Measurements from ENCODE around the gene SORCS1.
"Not testable (repeated sequence)": the region's sequence is repeated elsewhere in the genome, so short reads cannot be mapped to it uniquely, and the experiment has no call there.

Gene SORCS1

DNA sequence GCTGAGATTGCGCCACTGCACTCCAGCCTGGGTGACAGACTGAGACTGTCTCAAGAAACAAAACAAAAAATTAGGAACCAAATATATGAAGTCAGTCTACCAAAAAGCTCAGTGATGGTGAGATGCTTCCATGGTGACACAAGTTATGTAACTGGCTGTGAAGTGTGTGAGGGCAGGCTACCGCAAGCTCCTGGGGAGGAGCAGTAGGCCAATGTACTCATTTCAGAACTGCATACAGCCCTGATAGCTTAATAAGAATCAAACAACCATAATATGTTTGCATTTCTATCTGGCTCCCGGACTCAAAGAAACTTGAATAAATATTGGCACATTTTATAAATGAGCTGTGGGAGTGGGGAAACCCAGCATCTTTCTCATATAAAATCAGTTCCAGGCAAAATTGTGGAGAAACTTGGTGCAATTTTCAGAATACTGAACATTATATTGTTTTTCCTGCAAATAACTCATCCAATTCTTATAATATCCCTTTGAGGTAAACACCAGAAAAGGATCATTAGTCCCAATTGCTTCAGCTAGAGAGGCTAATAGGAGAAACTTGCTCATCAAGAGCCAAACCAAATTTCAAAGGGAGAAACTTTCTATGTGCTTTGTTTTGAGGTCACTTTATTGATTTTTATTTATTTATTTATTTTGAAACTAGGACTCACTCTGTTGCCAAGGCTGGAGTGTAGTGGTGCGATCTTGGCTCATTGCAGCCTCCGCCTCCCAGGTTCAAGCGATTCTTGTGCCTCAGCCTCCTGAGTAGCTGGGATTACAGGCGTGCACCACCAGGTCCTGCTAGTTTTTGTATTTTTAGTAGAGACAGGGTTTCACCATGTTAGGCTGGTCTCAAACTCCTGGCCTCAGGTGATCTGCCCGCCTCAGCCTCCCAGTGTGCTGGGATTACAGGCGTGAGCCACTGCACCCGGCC, 127.0 kb downstream of the SORCS1 start:
- FAIRE-seq: no peak

DNA sequence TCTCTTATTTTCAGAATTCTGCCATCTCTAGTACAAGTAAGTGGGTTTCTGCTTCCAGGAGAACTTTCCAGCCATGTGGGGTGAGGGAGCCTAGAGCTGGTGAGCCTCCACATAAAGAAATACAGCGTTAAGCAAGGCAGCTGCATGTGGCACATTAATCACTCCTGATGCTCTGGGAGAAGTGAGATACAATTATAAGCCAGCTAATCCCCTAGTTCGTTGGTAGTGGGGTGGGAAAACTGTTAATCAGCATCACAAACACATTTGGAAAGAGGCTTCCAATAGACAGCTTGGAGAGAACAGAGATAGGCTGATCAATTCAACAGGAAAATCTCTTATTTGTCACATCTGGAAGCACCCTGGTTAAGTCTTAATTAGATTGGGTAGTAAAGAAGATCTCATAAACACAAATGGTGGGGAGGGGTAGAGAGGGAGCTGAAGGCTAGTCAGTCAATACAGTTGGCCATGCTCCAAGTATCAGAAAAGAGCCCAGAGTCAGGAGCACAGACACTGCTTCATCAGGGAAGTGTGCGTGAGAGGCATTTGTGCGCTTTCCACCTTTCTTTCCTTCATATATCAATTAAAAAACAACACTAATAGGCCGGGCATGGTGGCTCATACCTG, 130.6 kb downstream of the SORCS1 start:
- no peak for FAIRE-seq

DNA sequence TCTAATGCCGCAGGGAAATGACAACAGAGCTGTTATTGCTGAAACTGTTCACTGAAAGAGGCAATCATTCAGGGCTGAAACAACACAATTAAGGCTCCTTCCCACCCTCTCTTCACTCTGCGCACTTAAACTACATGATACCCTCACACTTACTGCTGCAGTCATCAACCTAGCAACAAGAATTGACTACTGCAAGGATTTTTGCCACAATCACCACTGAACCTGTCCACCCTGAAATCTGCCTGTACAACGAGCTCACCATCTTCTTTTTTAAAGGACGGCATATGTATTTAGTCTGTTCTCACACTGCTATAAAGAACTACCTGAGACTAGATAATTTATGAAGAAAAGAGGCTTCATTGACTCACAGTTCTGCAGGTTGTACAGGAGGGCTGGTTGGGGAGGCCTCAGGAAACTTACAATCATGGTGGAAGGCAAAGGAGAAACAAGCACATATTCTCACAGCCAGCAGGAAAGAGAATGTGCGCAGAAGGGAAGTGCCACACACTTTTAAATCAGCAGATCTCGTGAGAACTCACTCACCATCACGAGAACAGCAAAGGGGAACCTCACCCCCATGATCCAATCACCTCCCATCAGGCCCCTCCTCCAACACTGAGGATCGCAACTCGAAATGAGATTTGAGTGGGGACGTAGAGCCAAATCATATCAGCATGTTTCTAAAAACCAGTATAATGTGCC, 131.7 kb downstream of the SORCS1 start:
- no peak for FAIRE-seq

DNA sequence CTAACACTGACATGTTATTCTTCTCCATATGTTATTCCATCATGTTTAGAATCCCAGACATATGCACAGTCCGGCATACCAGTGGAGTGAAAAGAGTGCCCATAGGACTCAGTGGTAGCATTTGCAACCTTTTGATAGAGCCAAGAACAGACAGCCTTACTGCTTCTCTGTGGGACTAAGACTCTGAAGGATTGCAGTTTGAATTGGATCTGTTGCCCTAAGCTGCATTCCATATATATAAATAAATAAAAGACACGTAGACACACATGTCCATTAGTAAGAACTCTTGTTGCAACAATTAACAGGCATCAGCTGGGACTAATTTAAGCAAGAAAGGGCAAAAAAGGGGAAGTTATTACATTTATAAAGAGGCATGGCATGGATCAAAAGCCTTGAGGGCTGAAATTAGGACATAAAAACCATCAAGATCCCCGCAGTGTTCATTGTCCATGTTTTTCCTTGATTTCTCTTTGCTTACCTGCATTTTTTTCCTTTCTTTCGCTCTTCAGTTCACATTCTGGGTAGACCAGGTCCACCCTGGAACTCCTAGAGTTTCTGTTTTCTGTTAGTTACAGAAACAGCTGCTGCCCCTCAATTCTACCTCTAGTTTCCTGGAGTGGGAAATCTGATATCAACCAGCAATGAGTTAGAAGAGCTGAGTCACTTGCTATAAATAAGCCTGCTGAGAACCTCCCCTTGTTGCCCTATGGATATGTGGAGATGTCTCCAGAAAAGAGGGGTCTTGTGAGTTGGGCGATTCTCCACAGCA, 132.4 kb downstream of the SORCS1 start:
- no peak for FAIRE-seq

DNA sequence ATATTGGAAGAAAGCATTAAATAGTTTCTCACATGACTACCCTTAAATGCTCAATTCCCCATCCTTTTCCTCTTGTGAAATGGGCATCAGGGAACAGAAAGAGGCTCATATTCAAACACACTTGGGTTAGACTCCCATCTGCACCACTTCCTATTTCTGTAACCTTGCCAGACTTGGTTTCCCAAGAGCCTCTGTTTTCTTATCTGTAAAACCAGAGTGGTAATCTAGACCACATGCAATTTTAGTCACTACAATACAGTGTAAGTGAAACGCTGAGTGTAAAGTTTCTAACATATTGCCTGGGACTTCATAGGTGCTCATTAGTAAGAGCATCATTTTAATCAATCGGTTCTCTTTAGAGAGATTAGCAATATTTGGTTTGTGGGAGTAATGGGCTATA, 136.3 kb downstream of the SORCS1 start:
- FAIRE-seq: no peak

DNA sequence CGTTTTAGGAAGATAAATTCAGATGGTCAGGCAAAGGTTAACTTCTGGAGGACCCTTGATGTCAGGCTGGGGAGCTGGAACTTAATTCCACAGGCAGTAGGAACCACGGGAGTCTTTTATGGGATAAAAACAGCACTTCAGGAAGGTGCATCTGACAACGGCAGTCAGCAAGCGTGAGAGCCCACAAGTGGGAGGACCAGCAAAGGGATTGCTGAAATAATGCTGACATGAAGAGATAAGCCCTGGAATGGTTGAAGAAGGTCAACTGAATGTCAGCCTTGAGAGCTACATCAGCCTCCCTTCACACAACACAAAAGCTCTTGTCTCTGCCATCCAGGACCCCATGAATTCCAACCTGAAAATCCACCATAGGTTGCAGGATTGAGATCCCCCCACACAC, 138.8 kb downstream of the SORCS1 start:
- FAIRE-seq: no peak

DNA sequence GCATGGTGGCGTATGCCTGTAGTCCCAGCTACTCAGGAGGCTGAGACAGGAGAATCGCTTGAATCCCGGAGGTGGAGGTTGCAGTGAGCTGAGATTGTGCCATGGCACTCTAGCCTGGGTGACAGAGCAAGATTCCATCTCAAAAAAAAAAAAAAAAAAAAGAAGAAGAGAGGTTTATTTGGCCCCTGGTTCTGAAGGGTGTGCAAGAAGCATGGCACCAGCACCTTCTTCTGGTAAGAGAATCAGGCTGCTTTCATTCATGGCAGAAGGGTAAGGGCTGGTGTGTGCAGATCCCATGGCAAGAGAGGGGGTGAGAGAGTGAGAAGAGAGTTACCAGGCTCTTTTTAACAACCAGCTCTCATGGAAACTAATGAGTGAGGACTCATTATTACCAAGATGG, 140.5 kb downstream of the SORCS1 start:
- FAIRE-seq: not testable (repeated sequence)

DNA sequence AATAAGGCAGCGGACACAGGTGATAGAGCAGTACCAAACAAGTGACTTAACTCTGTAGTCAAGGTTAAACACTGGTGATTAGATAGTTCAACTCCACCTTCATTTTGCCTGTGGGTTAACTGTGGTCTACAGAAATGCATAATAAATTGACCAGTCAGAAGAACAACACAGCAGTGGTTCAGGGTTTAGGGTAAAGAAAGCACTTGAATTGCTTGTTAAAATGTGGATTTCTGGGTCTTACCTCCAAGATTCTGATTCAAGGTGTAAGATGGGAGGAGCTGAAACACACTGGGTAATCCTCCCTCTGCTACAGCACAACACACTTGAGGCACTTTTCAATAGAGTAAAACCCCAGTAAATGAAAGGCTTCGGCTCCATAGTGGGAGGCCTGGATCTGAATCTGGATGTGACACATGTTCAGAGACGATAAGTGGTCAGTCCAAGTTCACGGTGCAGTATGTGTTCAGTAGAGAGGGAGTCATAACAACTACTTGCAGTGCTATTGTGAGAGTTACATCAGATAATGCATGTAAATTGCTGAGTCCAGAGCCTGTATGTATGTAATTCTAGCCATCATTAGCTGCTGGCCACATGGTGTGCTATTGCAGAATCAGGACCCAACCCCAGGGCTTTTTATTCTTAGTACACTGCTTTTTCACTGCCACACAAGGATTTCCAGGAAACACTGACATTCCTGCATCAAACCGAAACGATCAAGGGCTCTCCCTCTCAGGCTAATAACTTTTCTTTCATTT, 141.7 kb downstream of the SORCS1 start:
- no peak for FAIRE-seq

DNA sequence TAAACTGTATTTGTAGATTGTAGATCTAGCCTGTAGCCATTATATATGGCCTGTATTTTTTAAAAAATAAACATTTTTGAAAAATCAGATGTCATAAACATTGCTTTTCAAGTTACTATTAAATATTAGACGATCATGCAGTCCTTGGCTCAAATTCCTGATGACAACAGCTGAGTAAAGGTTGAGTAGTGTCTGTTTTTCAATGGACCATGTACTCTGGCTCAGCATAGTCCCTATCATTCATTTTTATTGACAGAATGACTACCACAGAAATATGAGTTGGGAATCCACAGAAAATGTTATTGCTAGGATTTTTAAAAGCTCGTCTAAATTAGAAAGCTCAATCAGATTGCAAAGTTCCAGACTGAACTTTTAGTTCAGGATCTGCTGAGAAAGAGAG, 145.4 kb downstream of the SORCS1 start:
- FAIRE-seq: no peak

DNA sequence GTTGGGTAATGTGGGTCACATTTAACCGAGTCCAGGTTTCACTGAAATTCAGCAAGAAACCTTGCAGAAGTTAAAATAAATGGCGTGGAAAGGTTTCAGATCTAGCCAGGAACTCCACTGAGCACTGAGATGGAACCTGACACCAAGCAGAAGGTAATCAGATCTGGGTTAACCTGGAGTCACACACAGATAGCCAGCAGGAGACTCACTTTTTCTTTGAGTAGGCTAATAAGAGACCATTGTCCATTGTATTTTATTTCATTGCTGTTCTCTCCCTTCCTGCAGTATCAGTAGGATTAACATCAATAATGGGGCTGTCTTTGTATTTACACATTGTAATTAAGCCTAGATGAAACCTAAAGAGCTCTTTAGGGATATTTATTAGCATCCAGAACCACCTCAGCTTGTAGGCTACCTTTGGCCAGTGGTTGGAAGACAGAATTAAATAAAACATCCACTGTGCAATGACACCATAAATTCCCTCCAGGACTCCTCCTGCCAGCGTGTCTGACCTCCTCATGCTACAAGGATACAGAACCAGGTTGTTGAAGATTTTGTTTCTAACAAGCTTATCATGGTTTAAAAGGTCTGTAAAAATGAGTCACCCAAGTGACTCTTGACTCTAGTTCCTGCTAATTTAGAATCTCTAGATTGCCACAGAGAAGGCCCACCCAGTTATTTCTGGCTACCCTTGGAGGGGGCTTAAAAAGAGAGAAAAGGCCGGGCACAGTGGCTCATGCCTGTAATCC, 151.1 kb downstream of the SORCS1 start:
- FAIRE-seq: no peak

DNA sequence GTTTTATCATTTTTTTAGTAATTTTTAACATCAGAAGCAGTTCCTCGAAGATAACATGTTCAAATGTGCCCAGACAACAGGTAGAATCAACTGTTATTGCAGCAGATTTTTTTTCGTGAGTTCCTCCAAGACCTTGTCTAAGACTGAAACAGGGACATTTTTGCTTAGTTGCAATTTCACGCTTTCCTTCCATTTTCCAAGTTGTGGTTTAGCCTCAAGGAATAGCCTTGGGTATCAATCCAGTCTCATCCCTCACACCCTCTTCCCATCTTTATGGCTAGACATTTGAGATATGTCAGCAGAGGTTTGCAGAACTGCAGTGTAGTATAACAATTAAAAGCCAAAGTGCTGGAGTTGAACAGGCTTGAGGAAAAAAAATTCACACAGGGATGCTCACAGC, 152.5 kb downstream of the SORCS1 start:
- no peak for FAIRE-seq

DNA sequence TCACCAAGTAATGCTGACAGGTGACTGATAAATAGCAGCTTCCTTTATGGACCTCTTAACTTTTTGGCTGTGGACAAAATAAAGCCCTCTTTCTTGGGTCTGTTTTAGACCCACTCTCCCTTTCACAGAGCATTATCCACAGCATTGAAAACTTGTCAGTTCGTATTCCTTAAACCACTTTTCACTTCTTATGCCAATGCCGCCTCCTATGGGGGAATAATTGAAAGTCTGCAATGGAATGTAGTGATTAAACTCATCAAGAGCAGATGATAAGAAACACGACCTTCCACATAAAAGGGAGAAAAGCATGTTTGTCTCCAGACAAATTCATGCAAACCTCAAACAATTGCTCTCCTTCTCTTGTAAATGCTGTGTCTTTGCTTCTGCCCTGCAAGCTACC, 153.4 kb downstream of the SORCS1 start:
- no peak for FAIRE-seq

DNA sequence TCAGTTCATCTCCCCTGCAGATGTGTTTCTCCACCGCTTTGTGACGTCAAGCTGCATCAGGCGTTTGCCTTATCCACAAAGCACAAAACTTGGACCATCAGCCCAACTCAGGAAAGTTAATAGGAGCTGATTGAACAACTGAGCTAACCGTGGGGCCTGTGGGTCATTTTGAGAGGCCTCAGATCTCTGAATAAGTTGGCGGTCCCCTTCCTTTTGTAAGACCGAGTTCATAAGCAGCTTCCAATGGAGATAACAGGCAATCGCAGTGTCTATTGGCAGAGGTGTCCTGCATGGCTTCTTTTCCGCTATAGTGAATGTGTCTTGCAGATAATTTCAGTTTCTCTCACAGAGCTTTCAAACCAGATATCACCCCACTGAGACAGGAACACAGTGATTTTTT, 154.0 kb downstream of the SORCS1 start:
- no peak for FAIRE-seq

DNA sequence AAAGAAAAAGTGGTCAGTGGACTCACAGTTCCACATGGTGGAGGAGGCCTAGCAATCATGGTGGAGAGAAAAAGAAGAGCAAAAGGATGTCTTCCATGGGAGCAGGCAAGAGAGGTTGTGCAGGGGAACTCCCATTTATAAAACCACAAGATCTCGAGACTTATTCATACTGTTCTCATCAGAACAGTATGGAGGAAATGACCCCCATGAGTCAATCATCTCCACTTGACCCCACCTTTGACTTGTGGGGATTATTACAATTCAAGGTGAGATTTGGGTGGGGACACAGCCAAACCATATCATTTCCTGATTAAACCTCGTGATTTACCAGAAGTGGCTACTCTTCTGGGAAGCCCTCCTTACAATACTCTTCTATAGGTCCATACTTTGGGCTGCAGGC, 160.1 kb downstream of the SORCS1 start:
- no peak for FAIRE-seq

DNA sequence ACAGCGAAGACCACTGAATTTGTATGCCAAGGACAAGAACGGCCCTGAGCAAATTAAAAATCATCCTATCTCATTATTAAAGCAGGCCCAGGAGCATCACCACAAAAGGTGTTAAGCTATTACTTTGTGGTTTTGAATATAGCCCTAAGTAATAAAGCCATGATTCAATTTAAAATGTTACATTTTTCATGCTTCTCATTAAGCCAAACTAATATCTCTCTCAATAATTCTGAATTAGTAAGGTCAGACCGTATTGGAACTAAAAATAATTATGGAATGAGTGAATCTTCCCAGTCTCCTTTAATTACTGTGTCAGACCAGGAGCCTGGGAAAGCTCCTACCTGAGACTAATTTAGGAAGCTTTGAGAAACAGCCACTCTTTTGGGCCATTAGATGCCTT, 162.4 kb downstream of the SORCS1 start:
- no peak for FAIRE-seq

DNA sequence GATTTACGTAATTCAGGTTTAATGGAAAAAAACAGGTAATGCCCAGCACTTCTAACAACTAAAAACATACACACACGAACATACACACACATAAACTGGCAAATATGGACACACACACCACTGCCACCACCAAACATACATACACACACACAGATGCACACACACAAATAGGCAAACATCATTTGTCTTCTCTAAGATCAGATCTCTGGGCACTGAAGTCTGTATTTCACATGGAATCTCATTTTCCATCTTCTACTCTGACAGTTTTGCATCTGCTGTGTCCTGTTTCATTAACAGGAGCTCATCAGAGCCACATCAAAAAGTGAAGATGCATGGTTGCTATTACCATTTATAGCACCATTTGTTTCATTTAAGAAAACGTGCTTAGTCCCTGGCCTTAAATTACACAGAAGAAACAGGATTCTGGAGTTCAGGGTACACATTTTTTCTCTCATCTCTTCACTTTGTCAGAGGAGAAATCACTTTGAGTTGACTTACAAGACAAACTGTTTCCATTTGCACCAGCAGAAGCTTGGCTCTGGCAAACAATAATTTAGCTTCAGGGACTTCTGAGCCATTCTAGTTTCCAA, 165.3 kb downstream of the SORCS1 start:
- FAIRE-seq: no peak

DNA sequence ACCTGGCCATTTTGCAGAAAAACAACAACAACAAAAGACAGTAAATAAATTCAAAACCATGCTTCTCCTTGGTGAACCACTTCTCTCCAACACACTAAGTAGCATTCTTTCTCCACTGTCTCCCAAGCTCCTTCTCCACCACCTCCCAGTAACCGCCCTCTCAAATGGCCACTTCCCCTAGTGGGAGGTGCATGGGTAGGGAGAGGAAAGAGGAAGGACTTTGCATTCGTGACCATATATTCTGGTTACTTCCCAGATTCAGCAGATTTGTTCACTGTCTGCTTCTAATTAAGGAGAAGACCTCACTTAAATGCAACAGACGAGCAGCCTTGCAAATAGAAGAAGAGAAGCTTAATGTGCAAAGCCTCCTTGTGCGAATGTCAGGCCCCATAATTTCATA, 166.8 kb downstream of the SORCS1 start:
- no peak for FAIRE-seq

DNA sequence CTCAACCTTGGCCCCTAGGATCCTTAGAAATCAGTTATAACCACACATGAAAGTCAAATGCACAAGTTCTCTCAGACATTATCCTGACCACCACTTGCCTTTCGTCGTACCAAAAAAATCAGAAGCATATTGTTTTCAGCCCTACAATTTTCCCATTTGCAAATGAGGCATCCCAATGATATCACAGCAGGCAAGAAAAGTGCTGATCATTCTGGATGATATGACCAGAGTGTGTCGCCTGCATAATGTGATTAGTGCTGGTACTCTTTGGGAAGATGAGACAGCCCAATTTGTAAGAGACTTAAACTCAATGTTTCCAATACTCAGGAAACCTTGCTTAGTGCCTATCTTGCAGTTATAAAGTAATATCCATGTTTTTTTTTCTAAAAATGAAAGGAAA, 168.0 kb downstream of the SORCS1 start:
- FAIRE-seq: no peak

DNA sequence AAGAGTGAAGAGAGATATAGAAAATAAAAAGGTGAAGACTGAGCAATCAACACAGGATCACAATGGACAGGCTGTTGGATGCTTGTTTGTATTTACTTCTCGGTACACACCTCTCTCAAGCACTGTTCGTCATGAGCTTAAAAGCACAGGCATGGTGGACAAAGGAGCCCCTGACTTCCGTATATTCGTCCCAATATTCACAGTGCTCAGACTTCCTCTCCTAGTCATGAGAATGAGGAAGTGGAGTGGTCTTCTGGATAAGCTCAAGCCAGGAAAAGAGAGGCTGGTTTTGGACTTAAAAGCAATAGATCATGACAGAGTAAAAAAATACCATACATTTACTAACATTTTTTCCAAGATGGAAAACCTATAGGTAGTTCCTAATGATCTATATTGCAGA, 172.5 kb downstream of the SORCS1 start:
- FAIRE-seq: no peak

DNA sequence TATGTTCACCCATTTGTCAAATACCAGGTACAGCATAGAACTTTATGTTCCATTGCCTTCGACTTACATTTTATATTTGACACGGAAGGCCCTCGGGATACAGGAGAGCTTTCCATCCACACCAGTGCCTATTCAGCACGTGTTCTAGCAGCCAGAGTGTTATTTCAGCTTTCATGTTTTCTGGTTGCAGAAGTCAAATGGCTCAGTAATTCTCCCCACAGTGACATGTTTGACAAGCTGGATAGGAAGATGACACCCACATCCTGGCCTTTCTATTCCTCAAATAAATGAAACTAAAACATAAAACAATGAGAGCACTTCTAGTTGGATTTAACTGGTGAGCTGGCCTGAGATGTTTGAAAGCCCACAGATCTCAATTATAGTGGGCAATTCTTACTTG, 173.4 kb downstream of the SORCS1 start:
- FAIRE-seq: no peak

DNA sequence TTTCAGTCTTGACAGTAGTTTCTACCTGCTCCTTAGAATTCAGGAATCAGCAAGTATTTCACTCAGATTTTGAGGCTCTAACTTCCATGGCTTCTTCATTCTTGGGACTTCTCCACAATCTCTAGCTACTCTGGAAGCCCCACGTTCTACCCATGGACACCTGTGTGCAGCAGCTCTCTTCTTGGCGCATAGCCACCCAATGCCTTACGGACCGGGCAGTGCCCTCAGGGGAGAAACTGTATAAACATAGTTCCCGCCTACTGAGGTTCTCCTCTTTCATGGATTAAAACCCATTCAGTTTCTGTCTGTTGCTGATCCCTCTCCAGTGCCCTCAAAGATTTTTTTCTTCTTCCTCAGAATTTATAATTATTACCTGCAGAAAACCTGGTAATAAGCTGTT, 177.1 kb downstream of the SORCS1 start:
- FAIRE-seq: no peak
